Measurements from ENCODE around the gene CLSTN3. TPM values are rescaled to one million over a fixed set of nuclear protein-coding genes. Genes with fewer than 3 reads are reported as not detected.
A peak's percentile ranks its signal among the peaks of the same experiment; 100 is the strongest.

CLSTN3 gene
- total RNA-seq = 10 to 100 TPM; 22.1 to 41.1 (median 31.7) TPM

- WGBS, 2 donors = 0 to 1% methylated on average over 14 to 29 of the region's 40 CpGs
- H3K4me3 ChIP-seq (ENCODE audit: low read depth, poor library complexity, severe bottlenecking) = peak within 1 kb of the TSS; percentile 35
- peak; percentile 55 to 93 for DNase-seq (ENCODE audit: low spot score in 2 of 2)
- TF ChIP-seq CTCF (IDR thresholded peaks at IDR 0.05) = no peak
- TF ChIP-seq POLR2A (IDR thresholded peaks at IDR 0.05) = no peak
- intact Hi-C loops (cut with DNase I; ENCODE audit: low total_unique reads) = no loop called here
Observed at GRCh38 chr12:7129872-7130691, at the start of gene CLSTN3. Gene CLSTN3, plus strand, starts transcription at chr12:7130371. Its CDS starts 278 bp downstream, at chr12:7130649.

GRCh38 chr12:7081037-7081436 is 49.1 kb upstream of the CLSTN3 start:
- no peak overlapping the region for H3K4me3 ChIP-seq (ENCODE audit: low read depth, poor library complexity, severe bottlenecking)
- WGBS, 2 donors = 59 to 76% methylated on average over 14 of the region's 14 CpGs
- intact Hi-C loops (cut with DNase I; ENCODE audit: low total_unique reads) = no loop called here
- peak in 1 of 2 donors; percentile 85 for DNase-seq (ENCODE audit: low spot score in 2 of 2)
- no peak for TF ChIP-seq POLR2A (IDR thresholded peaks at IDR 0.05)
- no peak for TF ChIP-seq CTCF (IDR thresholded peaks at IDR 0.05)

GRCh38 chr12:7083125-7083524 is 47.0 kb upstream of the CLSTN3 start:
- intact Hi-C loops (cut with DNase I; ENCODE audit: low total_unique reads) = no loop called here
- DNase-seq (ENCODE audit: low spot score in 2 of 2) = peak in 1 of 2 donors; percentile 28
- TF ChIP-seq CTCF (IDR thresholded peaks at IDR 0.05) = peak in 1 of 3 donors; percentile 54
- no peak for TF ChIP-seq POLR2A (IDR thresholded peaks at IDR 0.05)
- H3K4me3 ChIP-seq (ENCODE audit: low read depth, poor library complexity, severe bottlenecking) = no peak overlapping the region

- 83 to 93% methylated on average over 8 to 11 of the region's 11 CpGs for WGBS, 2 donors
- TF ChIP-seq CTCF (IDR thresholded peaks at IDR 0.05) = no peak
- TF ChIP-seq POLR2A (IDR thresholded peaks at IDR 0.05) = no peak
- intact Hi-C loops (cut with DNase I; ENCODE audit: low total_unique reads) = no loop called here
Observed at GRCh38 chr12:7089196-7089871, 40.8 kb upstream of the CLSTN3 start.

GRCh38 chr12:7090222-7090998 is 39.8 kb upstream of the CLSTN3 start:
- H3K4me3 ChIP-seq (ENCODE audit: low read depth, poor library complexity, severe bottlenecking) = no peak overlapping the region
- DNase-seq (ENCODE audit: low spot score in 2 of 2) = peak in 1 of 2 donors; percentile 84
- TF ChIP-seq POLR2A (IDR thresholded peaks at IDR 0.05) (no peak), CTCF (IDR thresholded peaks at IDR 0.05) (no peak)
- 62 to 78% methylated on average over 16 of the region's 16 CpGs for WGBS, 2 donors
- intact Hi-C loops (cut with DNase I; ENCODE audit: low total_unique reads) = loop anchor here (10.0 kb wide), 1 partner anchor 136 kb away; the partner anchor contains the start of gene PTPN6

More at GRCh38 chr12:7089196-7089871, 40.8 kb upstream of the CLSTN3 start:
- H3K4me3 ChIP-seq (ENCODE audit: low read depth, poor library complexity, severe bottlenecking) = no peak overlapping the region
- peak in 1 of 2 donors; percentile 59 for DNase-seq (ENCODE audit: low spot score in 2 of 2)
